Fibroblast of lung (primary cell): ENCODE data around the gene VRK2.

Experiments used
- CTCF ChIP-seq, 2 donors: IDR thresholded peaks in 1 of 2; conservative IDR thresholded peaks in 1 of 2; 1 replicate in 1 of 2; 2 replicates in 1 of 2; pipeline ENCODE4 v1.5.1; 2011 to 2012; ENCODE audit warnings: low read length in 2 of 2, control low read depth in 1 of 2, inconsistent platforms in 1 of 2, low read depth in 1 of 2, mild to moderate bottlenecking in 1 of 2
- EZH2 ChIP-seq: IDR thresholded peaks from 2 replicates; pipeline ENCODE4 v1.5.1; 2012; ENCODE audit warnings: low read length, control low read depth, mild to moderate bottlenecking; ENCODE audit errors: missing control alignments

GRCh38 chr2:58073751-58074150, 27.1 kb downstream of the VRK2 start:
- no peak for TF ChIP-seq CTCF (conservative IDR thresholded peaks at IDR 0.05 in 1 of 2, IDR thresholded peaks at IDR 0.05 in 1 of 2; ENCODE audit: low read depth in 1 of 2, low read length in 2 of 2)
- TF ChIP-seq EZH2 = no peak
